Epidermal melanocyte (primary cell): ENCODE data around the gene ASTL.

Source experiments
- DNase-seq: peaks from one replicate; pipeline ENCODE4 v3.0.0; 2011; ENCODE audit warnings: low spot score; ENCODE audit not compliant: insufficient read length

The ASTL gene

DNA sequence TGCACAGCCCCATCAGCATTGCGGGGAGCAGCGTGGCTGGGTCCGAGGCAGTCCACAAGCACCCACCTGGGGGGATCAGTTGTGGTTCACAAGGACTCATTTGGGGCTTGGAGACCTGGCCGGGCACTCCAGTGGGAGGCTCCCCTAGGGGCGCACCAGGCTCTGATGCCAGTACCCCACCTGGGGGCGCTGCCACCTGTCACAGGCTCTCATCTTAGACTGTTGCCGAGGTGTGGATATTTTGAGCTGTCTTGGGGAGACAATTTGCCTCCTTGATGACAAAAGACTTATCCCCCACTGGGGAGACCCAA is 25.0 kb downstream of the ASTL start:
- DNase-seq, result no peak

DNA sequence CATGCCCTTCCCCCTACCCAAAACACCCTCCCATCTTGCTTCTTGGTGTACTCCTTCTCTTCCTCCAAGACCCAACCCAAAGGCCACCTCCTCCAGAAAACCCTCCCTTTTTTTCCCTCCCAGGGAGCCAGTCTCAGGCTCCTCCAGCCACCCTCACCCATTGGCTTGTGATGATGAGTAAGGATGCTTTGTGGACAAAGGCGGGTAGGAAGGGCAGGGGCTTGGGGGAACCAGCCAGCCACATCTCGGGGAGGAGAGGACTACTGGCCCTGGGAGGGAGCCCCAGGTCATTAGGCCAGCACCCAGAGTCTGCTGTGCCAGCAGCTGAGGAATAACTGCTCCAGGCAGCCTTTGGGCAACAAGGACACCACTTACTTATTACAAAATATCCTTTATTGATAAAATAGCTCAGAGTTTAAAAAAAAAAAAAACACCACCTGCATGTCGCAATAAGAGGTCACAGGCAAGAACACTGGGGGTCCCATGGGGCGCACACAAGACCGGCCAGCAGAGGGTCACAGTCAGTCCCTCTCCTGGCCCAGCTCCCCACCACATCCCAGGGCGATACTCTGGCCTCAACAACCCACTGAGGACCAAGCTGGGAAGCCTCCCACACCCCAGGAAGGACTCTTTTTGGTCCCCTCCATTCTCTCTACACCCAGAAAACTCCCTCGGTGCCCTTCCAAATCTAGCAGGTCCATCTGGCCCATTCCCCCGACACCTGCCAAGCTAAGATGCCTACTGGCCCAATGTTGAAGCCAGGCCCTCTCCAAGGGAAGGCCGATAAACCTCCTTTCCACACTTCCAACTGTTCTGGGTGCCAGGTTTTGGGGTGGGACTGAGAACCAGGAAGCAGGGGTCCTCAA is 25.6 kb downstream of the ASTL start:
- no peak for DNase-seq

DNA sequence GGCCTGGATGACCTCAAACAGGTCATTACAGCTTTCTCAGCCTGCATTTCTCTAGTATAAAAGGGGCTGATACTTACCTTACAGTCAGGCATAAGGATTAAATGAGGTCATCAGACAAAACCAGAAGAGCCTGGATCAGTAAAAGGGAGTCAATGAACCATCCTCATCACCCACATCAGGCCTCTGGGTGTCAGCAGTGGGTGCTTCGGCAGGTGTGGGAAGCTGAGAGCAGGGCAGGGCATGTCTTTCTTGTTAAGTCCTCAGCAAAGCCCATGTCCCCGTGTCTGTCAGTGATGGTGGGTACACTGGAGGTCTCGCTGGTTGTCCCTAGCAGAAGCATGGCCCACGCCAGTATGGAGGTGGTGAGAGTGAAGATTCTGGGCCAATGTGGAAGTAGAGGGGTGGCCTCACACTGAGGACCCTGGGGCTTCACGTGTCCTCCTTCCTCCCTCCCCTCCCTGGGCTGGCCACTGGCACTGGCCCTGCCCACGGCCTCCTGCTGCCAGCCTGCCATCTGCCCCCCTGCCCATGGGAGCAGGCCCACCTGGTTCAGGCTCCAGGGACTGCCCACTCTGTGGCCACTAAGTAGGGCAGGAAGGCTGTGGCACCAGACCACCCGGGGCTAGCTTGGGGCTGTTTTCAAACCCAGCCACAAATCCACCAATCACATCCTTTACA is 26.3 kb downstream of the ASTL start:
- DNase-seq, result no peak

DNA sequence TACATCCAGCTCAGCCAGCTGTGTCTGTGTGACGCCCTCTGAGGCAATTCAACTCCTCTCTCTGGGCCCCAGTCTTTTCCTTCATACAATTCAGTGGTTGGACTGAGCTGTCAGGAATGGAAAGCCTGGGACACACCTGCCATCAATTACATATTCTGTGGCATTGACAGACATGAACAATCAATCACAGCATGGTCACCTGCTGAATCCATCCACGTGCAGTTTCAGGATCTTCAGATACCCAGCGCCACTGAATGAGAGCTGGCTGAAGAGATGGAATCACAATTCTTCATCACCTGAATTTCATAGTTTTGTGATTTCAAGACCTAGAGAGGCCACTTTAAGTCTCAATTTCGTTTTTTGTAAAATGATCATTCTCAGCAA is 27.1 kb downstream of the ASTL start:
- DNase-seq, result no peak

DNA sequence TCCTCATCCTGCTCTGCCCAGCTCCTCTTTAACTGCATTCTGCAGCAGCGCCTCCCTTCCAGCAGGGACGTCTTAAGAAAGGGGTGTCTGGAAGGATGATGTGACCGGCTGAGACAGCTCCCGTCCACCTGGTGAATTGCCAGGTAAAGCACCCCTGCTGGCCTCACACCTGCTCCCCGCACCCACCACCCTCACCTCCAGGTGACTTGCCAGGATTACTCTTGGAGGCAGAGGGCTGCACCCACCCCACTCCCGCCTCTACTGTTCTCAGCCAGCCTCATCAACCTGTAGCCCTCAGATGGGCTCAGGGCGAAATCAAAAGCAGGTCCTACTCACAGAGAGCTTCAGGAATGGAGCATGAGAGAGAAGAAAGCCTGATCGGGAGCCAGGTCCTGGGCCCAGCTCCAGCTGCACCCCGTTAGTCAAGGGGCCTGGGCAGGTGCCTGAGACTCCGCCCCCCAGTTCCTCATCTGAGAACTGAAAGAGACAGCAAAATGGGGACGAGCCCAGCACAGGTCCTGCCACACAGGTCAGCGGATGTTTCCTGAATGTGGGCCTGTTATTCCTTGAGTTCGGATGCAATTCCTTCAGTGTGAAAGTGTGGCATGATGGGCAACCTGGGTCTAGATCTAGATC is 27.6 kb downstream of the ASTL start:
- DNase-seq, result no peak

DNA sequence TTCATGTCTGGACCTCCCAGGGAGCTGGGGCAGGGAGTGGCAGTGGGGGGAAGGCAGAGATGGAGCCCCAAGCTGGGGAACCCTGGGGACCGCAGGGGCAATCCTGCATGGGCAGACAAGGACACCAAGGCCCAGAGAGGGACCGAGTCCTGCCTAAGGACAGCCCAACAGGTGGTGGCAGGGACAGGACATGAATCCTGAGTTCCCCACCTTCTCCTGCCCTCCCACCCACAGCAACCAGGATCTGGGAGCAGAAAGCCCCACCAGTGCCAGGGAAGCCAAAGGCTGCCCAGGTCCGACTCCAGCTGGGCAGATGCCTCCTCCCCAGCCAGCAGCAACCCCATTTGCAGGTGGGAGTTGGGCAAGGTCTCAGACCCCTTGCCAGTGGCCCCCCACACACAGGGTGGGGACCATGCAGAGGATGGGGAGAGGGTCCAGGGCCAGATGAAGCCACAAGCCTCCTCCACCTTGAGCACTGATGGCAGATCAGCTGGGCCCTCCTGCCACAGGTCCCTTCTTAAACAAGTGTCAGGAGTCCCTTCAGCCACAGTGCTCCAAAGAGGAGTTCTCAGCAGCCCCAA is 28.3 kb downstream of the ASTL start:
- DNase-seq, result no peak

DNA sequence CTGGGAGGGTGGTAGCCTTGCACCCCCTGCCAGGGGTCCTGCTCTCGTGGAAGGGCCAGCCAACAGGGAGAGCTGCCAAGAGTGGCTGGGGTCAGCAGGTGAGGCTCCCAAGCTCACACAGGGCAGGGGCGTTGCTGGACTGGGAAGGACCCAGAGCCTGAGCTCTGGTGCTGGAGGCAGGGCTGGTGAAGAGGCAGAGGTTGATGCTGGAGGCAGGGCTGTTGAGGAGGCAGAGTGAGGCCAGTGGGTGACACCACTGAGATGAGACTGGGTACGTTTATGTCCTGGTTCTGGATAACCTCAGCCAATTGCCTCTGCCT is 29.0 kb downstream of the ASTL start:
- DNase-seq, result no peak

DNA sequence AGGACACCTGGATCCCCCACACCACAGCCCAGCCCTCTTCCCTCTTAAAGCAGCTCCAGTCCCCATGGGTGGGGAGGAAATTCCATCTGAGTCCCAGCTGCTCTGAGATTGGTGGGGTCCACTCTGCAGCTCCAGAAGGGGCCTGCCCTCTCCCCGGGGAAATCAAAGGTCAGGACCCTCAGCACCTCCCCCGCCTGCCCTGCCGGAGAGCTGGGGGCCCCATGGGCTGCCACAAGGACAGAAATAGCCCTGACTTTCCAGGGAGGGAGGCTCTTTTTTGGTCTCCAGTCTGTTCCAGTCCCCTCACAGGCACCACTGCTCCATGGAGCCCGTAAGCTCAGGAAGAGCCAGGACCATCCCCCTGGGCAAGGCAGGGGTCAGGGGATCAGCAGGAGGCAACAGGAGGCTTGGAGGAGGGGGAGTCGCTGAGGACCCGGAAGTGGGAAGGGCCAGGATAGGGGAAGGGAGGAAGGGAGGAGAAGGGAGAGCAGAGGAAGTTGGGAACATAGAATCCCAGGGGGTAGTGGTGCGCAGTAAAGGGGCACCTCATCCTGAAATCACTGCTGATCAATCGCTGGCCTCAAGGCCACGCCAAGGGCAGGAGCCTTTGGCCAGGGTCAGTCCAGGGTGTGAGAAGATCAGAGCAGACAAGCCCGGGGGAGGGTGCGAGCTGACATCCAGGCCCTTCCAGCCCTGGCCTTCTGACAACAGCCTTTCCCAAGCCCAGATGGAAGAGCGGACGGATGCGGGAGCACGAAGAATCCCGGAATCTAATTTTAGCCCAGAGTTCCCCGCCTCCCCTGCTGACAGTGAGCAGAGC is 29.6 kb downstream of the ASTL start:
- peak; percentile 8 for DNase-seq

DNA sequence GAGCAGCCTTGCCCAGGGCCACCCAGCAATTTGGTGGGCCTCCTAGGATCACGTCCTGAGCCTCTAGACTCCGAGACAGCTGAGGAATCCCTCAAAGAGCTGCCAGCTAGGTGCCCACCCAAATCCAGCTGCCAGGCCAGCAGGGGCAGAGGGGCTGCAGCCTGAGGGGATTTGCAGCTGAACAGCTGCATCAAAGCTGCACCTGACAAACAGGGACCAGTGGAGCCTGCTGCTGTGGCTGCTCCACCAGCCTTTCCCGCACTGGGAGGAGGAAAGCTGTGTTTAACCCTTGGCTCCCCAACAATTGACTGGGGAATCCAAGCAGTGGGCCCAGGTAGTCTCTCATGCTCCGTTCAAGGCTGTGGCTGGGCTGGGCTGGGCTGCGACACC is 30.2 kb downstream of the ASTL start:
- no peak for DNase-seq

DNA sequence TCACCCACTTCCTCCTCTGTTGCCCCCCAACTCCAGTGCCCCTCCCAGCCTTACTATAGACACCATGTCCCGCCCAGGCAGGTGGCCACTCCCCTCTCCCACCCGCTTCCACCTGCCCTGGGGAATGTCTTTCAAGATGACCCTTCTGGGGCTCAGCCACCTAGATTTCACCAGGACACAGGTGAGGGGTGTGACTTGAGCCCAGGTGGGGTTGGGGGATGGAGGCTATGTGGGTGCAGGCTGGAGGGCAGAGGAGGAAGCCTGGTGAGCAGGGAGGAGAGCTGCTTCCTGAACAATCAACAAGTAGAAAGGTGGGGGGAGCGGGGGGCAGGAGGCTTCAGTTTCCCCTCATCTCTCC is 30.6 kb downstream of the ASTL start:
- DNase-seq, result no peak

DNA sequence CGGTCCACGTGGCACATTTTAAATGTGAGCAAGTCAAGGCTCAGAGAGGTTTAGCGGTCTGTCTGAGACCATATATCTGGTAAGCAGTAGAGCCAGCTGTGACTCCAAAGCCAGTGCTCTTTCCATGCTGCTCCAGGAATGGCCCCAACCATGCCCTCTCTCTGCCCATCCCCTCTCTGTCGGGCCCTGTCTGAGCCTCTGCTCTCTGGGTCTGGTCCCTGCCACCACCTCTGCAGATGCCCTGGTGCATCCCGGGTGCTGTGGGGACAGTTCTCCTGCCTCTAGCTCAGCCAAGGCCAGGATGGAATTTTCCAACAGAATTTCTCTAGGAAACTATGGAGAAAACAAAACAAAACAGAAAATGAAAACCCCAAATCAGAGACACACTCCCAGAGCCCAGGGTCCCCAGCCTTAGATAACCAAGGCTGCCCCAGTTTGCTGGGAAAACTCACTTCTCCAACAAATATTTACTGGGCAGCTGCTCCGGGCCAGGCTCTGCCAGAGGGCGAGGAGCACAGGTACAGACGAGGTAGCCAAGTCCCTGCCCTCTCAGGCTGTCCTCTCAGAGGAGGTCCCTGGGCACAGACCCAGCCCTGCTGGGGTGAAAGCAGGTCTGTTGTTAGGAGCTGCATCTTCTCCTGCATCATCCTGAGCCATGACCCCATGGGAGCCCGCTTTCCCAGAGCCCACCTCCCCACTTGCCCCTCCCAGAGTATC is 31.2 kb downstream of the ASTL start:
- DNase-seq, result no peak

DNA sequence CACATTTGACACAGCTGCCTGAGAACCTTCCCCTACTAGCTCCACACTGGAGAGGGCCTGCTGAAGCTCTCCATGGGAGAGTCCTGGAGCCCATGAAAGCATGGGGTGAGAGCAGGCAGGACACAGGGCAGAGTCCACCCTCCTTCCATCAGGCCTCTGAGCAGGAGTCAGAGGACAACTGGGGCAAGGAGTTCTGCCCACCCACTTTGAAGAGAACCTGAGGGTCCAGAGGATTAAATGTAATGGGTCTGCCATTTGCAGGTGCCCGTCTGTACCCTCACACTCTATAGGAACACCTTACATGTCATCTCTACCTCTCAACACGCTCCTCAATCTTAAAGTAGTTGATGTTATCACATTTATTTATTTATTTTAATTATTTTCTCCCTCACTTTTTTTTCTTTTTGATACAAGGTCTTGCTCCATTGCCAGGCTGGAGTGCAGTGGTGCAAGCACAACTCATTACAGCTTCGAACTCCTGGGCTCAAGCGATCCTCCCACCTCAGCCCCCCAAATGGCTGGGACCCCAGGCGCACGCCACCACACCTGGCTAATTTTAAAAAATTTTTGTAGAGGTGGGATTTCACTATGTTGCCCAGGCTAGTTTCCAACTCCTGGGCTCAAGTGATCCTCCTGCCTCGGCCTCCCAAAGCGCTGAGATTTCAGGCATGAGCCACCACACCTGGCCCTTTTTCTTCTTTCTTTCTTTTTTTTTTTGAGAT is 32.1 kb downstream of the ASTL start:
- no peak for DNase-seq

DNA sequence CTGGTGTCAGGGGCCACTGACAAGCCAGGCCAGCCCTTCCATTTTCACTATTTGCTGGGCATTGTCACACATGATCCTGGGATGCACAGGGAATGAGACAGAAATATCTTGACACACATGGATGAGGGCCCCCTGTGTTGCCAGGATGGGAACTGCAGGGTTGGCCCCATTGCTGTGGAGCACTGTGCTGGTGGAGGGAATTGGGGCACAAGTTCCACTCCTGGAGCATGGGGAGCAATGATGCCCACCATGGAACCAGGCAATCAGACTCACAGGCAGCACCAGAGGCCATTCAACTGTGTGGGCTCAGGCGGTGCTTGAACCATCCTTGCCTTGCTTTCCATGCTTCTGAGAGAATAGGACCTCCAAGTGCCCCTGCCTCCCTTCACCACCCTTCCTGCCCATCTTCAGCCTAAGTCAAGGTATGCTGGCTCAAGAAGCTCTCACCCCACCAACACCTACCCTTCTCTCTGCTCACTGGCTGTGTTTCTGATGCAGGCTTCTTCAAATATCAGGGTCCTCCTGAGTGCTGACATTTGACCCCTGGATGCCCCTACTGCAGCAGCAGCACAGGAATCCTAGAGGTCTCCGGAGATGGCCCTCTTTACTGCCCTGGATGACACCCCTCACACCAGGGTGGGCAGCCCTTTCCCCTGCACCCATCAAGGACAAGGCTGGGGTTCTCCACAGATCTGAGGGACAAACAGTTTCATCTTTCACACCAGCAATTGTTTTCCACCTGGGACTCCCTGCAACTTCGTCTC is 33.0 kb downstream of the ASTL start:
- no peak for DNase-seq

DNA sequence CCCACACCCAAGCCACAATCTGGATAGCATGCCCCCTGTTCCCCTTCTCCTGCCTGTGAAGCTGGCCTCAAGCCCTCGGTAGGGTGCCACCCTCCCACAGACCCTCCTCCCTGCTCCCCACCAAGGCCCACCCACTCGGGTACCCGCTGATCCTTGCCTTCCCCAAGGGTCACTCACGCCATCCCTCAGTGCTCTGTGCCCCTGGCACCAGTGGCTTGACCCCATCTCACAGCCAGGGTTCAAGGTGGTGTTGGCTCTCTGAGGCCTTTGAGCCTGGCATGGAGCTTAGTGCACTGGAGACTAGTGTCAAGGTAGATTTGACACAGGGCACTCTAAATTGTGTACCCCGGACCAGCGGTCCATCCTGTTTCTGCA is 33.8 kb downstream of the ASTL start:
- no peak for DNase-seq

DNA sequence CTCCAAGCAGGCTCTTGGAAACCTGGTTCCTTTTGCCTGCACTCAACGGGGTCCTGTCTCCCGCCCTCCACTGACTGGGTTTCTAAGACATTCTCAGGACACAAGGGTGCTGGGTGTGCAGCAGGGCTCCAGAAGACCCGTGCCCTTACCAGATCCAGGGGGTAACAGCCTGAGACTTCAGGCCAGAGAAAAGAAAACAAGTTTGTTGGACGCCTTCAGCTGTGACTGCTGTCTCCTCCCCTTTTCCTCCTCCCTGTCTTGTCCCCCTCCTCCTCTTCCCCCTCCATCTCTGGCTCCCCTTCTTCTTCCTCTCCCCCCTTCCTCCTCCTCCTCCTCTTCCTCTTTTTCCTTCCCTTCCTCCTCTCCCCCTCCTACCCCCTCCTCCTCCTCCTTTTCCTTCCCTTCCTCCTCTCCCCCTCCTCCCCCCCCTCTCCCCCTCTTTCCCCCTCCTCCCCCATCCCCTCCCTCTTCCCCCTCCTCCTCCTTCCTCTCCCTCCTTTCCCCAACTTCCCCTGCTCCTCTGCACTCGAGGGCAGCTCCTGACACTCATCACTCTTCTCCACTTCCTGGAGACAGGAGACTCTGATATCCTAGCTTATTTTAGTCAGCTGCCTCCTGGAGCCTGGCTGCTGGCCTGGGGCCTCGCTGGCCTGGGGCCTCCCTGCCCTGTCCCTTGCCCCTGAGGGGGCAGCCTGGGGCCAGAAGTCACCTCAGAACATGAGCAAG is 34.4 kb downstream of the ASTL start:
- no peak for DNase-seq

DNA sequence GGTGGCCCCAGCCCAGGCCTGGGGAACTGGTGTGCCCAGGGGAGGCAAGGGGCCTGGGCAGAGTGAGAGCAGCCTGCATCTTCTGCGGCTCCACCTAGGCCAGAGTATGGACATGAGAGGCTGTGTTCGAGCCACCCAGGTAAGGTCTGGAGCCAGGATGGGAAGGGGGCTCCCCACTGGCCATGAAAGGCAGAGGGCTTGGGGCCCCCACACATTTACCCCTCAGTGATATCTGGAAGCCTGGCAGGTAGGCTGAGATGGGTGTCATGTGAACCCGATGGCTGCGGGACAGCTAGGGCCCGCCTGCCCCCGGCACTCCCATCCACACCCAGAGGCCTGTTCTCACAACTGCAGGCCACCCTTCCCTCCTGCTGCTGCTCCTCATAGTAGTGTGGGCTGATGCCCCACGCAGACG is 35.1 kb downstream of the ASTL start:
- DNase-seq, result no peak

DNA sequence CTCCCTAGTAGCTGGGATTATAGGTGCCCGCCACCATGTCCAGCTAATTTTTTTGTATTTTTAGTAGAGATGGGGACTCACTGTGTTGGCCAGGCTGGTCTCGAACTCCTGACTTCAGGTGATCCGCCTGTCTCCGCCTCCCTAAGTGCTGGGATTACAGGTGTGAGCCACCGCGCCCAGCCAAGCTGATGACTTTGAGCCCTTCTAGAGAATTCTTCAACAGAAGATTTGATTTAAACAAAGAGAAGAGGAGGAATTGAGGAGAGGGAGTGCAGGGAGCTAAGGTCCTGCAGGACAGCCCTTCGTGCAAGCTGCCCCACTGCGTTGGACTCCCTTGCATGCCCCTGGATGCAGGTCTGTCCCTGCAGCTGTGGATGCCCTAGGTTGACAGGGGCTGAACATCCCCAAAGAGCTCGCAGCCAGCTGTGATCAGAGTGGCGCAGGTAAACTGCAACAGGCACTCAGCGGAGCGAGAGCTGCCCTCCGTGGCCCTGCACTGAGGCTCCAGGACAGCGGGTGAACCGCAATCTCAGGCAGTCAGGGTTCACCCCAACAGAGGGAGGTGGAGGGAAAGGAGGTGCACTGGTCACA is 35.6 kb downstream of the ASTL start:
- DNase-seq, result no peak

DNA sequence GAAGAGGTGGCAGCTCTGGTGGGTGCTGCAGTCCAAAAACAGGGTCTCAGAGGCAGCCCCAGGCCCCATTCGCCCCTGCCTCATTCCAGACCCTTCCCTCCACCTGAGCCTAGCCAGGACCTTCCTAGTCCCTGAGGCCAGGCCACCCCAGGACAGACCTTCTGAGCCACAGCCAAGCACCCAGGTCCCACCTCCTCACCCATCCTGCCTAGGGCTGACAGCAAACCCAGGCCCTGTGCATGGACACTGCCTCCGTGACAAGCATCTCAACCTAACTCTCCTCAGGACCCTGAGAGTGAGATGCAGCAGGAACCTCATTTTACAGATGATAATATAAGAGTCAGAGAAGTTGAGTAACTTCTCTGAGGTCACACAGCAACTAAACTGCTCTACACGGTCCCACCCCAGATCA is 37.4 kb downstream of the ASTL start:
- DNase-seq, result no peak
